ENCODE results near the gene CACNA2D2.

GRCh38 chr3:50380405-50381085, 122.9 kb downstream of the CACNA2D2 start:
- TF ChIP-seq CTCF (IDR thresholded peaks at IDR 0.05) (no peak), RXRA (IDR thresholded peaks at IDR 0.05; ENCODE audit: borderline replicate concordance, low read depth) (no peak), RAD21 (IDR thresholded peaks at IDR 0.05; ENCODE audit: low read length) (no peak), CHD2 (IDR thresholded peaks at IDR 0.05; ENCODE audit: low read length, partially characterized antibody) (peak; percentile 71), POLR2AphosphoS5 (IDR thresholded peaks at IDR 0.05; ENCODE audit: low read depth, low read length) (no peak), FOXM1 (IDR thresholded peaks at IDR 0.05; ENCODE audit: low read depth) (no peak), EP300 (IDR thresholded peaks at IDR 0.05; ENCODE audit: borderline replicate concordance in 1 of 2, low read depth in 1 of 2, low read length in 1 of 2) (peak in 1 of 2 experiments; percentile 86; a peak in 1 of 4 replicates), NFIC (IDR thresholded peaks at IDR 0.05; ENCODE audit: borderline replicate concordance) (no peak), YY1 (IDR thresholded peaks at IDR 0.05; ENCODE audit: low read depth) (no peak)

All from SK-N-SH (cell line).